Measurements from ENCODE around the gene KANSL2. TPM values are rescaled to one million over a fixed set of nuclear protein-coding genes. Genes with fewer than 3 reads are reported as not detected.
"Not testable (repeated sequence)": the region's sequence is repeated elsewhere in the genome, so short reads cannot be mapped to it uniquely, and the experiment has no call there.

Gene KANSL2
- total and polyA plus RNA-seq, 2 donors (not counting 3 experiments of a cell fraction or from before 2014, with no cell fraction given): 30.5 to 35.8 TPM

- Histone ChIP-seq H2AFZ (ENCODE audit: low read depth, low read length) (no peak overlapping the region), H3K4me2 (ENCODE audit: insufficient read depth, low read length) (no peak overlapping the region), H3K4me1 (ENCODE audit: control insufficient read depth, extremely low read depth, insufficient read depth, low read length) (no peaks in the 10 kb centered on the region), H3K27me3 (ENCODE audit: control insufficient read depth in 2 of 2, insufficient read depth in 2 of 2, low read length in 2 of 2) (peaks cover 0 to 2% of the 10 kb centered on the region in 2 experiments), H3K9ac (replicated peaks; ENCODE audit: extremely low read depth, insufficient read depth, low read length) (no peak overlapping the region), H4K20me1 (replicated peaks; ENCODE audit: control insufficient read depth, extremely low read depth, insufficient read depth, low read length) (no peaks in the 10 kb centered on the region), H3K36me3 (ENCODE audit: control insufficient read depth in 2 of 2, extremely low read depth in 1 of 2, insufficient read depth in 2 of 2, low read length in 2 of 2) (no peaks in the 10 kb centered on the region), H3K4me3 (replicated peaks in 1 of 3; ENCODE audit: insufficient read depth in 1 of 3, low read depth in 1 of 3, low read length in 3 of 3) (no peak overlapping the region), H3K9me1 (replicated peaks; ENCODE audit: control insufficient read depth, extremely low read depth, insufficient read depth, low read length) (no peaks in the 10 kb centered on the region), H3K9me3 (replicated peaks; ENCODE audit: control insufficient read depth, insufficient read depth, low read length) (no peaks in the 10 kb centered on the region), H3K27ac (ENCODE audit: insufficient read depth, low read depth, low read length) (no peak overlapping the region), H3K79me2 (ENCODE audit: control insufficient read depth, insufficient read depth, low read length) (no peaks in the 10 kb centered on the region)
- BruUV-seq (replicated peaks): no TSS peak
- intact Hi-C loops (cut with micrococcal nuclease) (no loop called here), dilution Hi-C loops (cut with MboI; ENCODE audit: extremely low pct_ligation_motif_present, low sequenced_read_pairs) (no loop called here)
- FAIRE-seq: no peak
- CTCF ChIA-PET: no interaction called here
- DNase-seq (ENCODE audit: low read depth, low spot score): no peak
- POLR2A ChIA-PET: no interaction called here
- TF ChIP-seq, protein P1, sequence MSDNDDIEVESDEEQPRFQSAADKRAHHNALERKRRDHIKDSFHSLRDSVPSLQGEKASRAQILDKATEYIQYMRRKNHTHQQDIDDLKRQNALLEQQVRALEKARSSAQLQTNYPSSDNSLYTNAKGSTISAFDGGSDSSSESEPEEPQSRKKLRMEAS (IDR thresholded peaks at IDR 0.05; ENCODE audit: insufficient read depth, insufficient read length): no peak
- no peak for TF ChIP-seq POLR2AphosphoS5 (IDR thresholded peaks at IDR 0.05; ENCODE audit: insufficient read depth, low read depth, low read length)
- TF ChIP-seq EZH2 (IDR thresholded peaks at IDR 0.05; ENCODE audit: borderline replicate concordance, low read depth, low read length, severe bottlenecking): no peak
- TF ChIP-seq CTCF (IDR thresholded peaks at IDR 0.05; ENCODE audit: extremely low read depth in 1 of 2, insufficient read depth in 1 of 2, low read depth in 1 of 2, low read length in 2 of 2): no peak
- TF ChIP-seq FOS (IDR thresholded peaks at IDR 0.05; ENCODE audit: borderline replicate concordance, insufficient read depth, low read length): no peak
- no peak for TF ChIP-seq MYC (IDR thresholded peaks at IDR 0.05; ENCODE audit: low read depth, low read length)
- no peak for TF ChIP-seq JUN (IDR thresholded peaks at IDR 0.05; ENCODE audit: borderline replicate concordance, insufficient read depth, insufficient read length, low read depth)
- TF ChIP-seq GATA2 (IDR thresholded peaks at IDR 0.05; ENCODE audit: insufficient read depth, insufficient read length, low read depth, low read length): no peak
These were observed 46.8 kb upstream of the KANSL2 start for GRCh38 chr12:48728807-48729206.

- H2AFZ ChIP-seq (ENCODE audit: low read depth, low read length); BruUV-seq (replicated peaks); H3K4me1 ChIP-seq (ENCODE audit: control insufficient read depth, extremely low read depth, insufficient read depth, low read length); H3K4me2 ChIP-seq (ENCODE audit: insufficient read depth, low read length); H3K27ac ChIP-seq (ENCODE audit: insufficient read depth, low read depth, low read length); H3K4me3 ChIP-seq (replicated peaks in 1 of 3; ENCODE audit: insufficient read depth in 1 of 3, low read depth in 1 of 3, low read length in 3 of 3); DNase-seq (ENCODE audit: low read depth, low spot score); H3K9me3 ChIP-seq (replicated peaks; ENCODE audit: control insufficient read depth, insufficient read depth, low read length); FAIRE-seq; H3K79me2 ChIP-seq (ENCODE audit: control insufficient read depth, insufficient read depth, low read length); H3K27me3 ChIP-seq (ENCODE audit: control insufficient read depth in 2 of 2, insufficient read depth in 2 of 2, low read length in 2 of 2); H3K9me1 ChIP-seq (replicated peaks; ENCODE audit: control insufficient read depth, extremely low read depth, insufficient read depth, low read length); H4K20me1 ChIP-seq (replicated peaks; ENCODE audit: control insufficient read depth, extremely low read depth, insufficient read depth, low read length); POLR2A ChIA-PET; H3K36me3 ChIP-seq (ENCODE audit: control insufficient read depth in 2 of 2, extremely low read depth in 1 of 2, insufficient read depth in 2 of 2, low read length in 2 of 2); dilution Hi-C loops (cut with MboI; ENCODE audit: extremely low pct_ligation_motif_present, low sequenced_read_pairs); intact Hi-C loops (cut with micrococcal nuclease); H3K9ac ChIP-seq (replicated peaks; ENCODE audit: extremely low read depth, insufficient read depth, low read length); CTCF ChIA-PET: not testable (repeated sequence)
These were observed 38.7 kb upstream of the KANSL2 start for GRCh38 chr12:48720737-48721136.

GRCh38 chr12:48720171-48720570 lies 38.1 kb upstream of the KANSL2 start:
- H4K20me1 ChIP-seq (replicated peaks; ENCODE audit: control insufficient read depth, extremely low read depth, insufficient read depth, low read length); H3K4me1 ChIP-seq (ENCODE audit: control insufficient read depth, extremely low read depth, insufficient read depth, low read length); intact Hi-C loops (cut with micrococcal nuclease); H3K4me3 ChIP-seq (replicated peaks in 1 of 3; ENCODE audit: insufficient read depth in 1 of 3, low read depth in 1 of 3, low read length in 3 of 3); DNase-seq (ENCODE audit: low read depth, low spot score); H3K4me2 ChIP-seq (ENCODE audit: insufficient read depth, low read length); POLR2A ChIA-PET; H3K27me3 ChIP-seq (ENCODE audit: control insufficient read depth in 2 of 2, insufficient read depth in 2 of 2, low read length in 2 of 2); H3K9me3 ChIP-seq (replicated peaks; ENCODE audit: control insufficient read depth, insufficient read depth, low read length); H3K27ac ChIP-seq (ENCODE audit: insufficient read depth, low read depth, low read length); dilution Hi-C loops (cut with MboI; ENCODE audit: extremely low pct_ligation_motif_present, low sequenced_read_pairs); BruUV-seq (replicated peaks); FAIRE-seq; H2AFZ ChIP-seq (ENCODE audit: low read depth, low read length); H3K9ac ChIP-seq (replicated peaks; ENCODE audit: extremely low read depth, insufficient read depth, low read length); H3K9me1 ChIP-seq (replicated peaks; ENCODE audit: control insufficient read depth, extremely low read depth, insufficient read depth, low read length); H3K36me3 ChIP-seq (ENCODE audit: control insufficient read depth in 2 of 2, extremely low read depth in 1 of 2, insufficient read depth in 2 of 2, low read length in 2 of 2): not testable (repeated sequence)
- H3K79me2 ChIP-seq (ENCODE audit: control insufficient read depth, insufficient read depth, low read length): peaks cover 11% of the 10 kb centered on the region
- CTCF ChIA-PET: interaction anchor here (0.7 kb wide), 1 partner anchor 14 kb away, joined by 3 read pairs; no protein-coding TSS in a partner anchor
